Loucy (cell line): Measurements from ENCODE around the gene TRAF3IP1.

Experiments
- CTCF ChIP-seq: fragments of 200-600 bp; sonication (generic); conservative IDR thresholded peaks from 2 replicates; pipeline ENCODE4 v1.5.1; 2014; ENCODE audit warnings: mild to moderate bottlenecking, antibody characterized with exemption, low read length
- EZH2phosphoT487 ChIP-seq: fragments of 200-600 bp; IDR thresholded peaks from 2 replicates; pipeline ENCODE4 v1.6.1; 2018; ENCODE audit warnings: antibody characterized with exemption, mild to moderate bottlenecking, moderate library complexity, borderline replicate concordance

- no peak for TF ChIP-seq CTCF
- no peak for TF ChIP-seq EZH2phosphoT487
Observed at GRCh38 chr2:238290091-238290509, 30.2 kb upstream of the TRAF3IP1 start.
